ENCODE data around the gene KRIT1.

- TF ChIP-seq POLR2AphosphoS5 (IDR thresholded peaks at IDR 0.05; ENCODE audit: low read depth, low read length) (no peak), POLR2A (IDR thresholded peaks at IDR 0.05; ENCODE audit: low read depth, low read length) (no peak)
These were observed 49.7 kb upstream of the KRIT1 start for GRCh38 chr7:92295391-92295790.
